ENCODE measurements around the gene FBXW12. TPM values are rescaled to one million over a fixed set of nuclear protein-coding genes. Genes with fewer than 3 reads are reported as not detected.

The FBXW12 gene
- total RNA-seq, 6 donors from 2014 or later: not detected

GRCh38 chr3:48440590-48440958 is 68.6 kb downstream of the FBXW12 start:
- WGBS, 2 donors: 1 to 2% methylated on average over 21 of the region's 21 CpGs
- Histone ChIP-seq H3K4me1 (peaks cover 23 to 44% (median 29%) of the 10 kb centered on the region in 4 donors), H3K9me3 (no peaks in the 10 kb centered on the region), H3K27ac (peak overlapping the region; percentile 91 to 96 (median 94)), H3K4me3 (peak overlapping the region; percentile 45 to 94 (median 74)), H3K36me3 (peaks cover 0 to 38% (median 15%) of the 10 kb centered on the region in 4 donors), H3K27me3 (no peaks in the 10 kb centered on the region)
- DNase-seq (no peak), ATAC-seq (ENCODE audit: low FRiP score in 2 of 2) (peak; percentile 1 to 4)
- TF ChIP-seq EP300 (IDR thresholded peaks at IDR 0.05): no peak
- TF ChIP-seq POLR2AphosphoS5 (IDR thresholded peaks at IDR 0.05): no peak
- no peak for TF ChIP-seq CTCF (IDR thresholded peaks at IDR 0.05)
- no peak for TF ChIP-seq POLR2A (IDR thresholded peaks at IDR 0.05)

GRCh38 chr3:48441940-48442339 is 69.9 kb downstream of the FBXW12 start:
- TF ChIP-seq CTCF (IDR thresholded peaks at IDR 0.05): no peak
- TF ChIP-seq POLR2A (IDR thresholded peaks at IDR 0.05): no peak
- TF ChIP-seq POLR2AphosphoS5 (IDR thresholded peaks at IDR 0.05): no peak
- peaks cover 26 to 45% (median 29%) of the 10 kb centered on the region in 4 donors for H3K4me1 ChIP-seq
- no peaks in the 10 kb centered on the region for H3K9me3 ChIP-seq
- no peak for DNase-seq
- H3K27me3 ChIP-seq: no peaks in the 10 kb centered on the region
- 79 to 81% methylated on average over 6 of the region's 6 CpGs for WGBS, 2 donors
- ATAC-seq (ENCODE audit: low FRiP score in 2 of 2): no peak
- H3K4me3 ChIP-seq: peak overlapping the region in 1 of 4 donors; percentile 74
- H3K36me3 ChIP-seq: peaks cover 0 to 38% (median 15%) of the 10 kb centered on the region in 4 donors
- H3K27ac ChIP-seq: no peak overlapping the region

Small RNA genes within 50 kb of the gene (small RNA-seq; reads per million reads assigned to genes)
- 0 reads per million in 4 donors for gene RN7SL321P

Other genes with a start within 250 kb of the FBXW12 start
- 1 to 10 TPM in 2 of 6 donors, under 1 TPM in 2, not detected in 2; 0.30 to 1.5 (median 0.93) TPM for gene CDC25A, start 183.8 kb upstream of the FBXW12 start, total RNA-seq
- gene CAMP, start 148.7 kb upstream of the FBXW12 start, total RNA-seq: 10 to 100 TPM in 1 of 6 donors, 1 to 10 TPM in 3, not detected in 2; 1.6 to 15.4 (median 2.7) TPM
- 10 to 100 TPM; 10.5 to 69.1 (median 21.9) TPM for gene ZNF589, start 131.1 kb upstream of the FBXW12 start, total RNA-seq
- gene NME6, start 70.9 kb upstream of the FBXW12 start, total RNA-seq: 10 to 100 TPM; 26.5 to 37.7 (median 31.4) TPM
- not detected for gene SPINK8, start 38.6 kb upstream of the FBXW12 start, total RNA-seq
- 100 to 1,000 TPM in 4 of 6 donors, 10 to 100 TPM in 2; 91.2 to 588 (median 123) TPM for gene PLXNB1, start 57.9 kb downstream of the FBXW12 start, total RNA-seq
- gene CCDC51, start 67.9 kb downstream of the FBXW12 start, total RNA-seq: 10 to 100 TPM in 5 of 6 donors, 1 to 10 TPM in 1; 6.3 to 18.2 (median 13.2) TPM
- 100 to 1,000 TPM; 115 to 282 (median 163) TPM for gene TMA7, start 68.0 kb downstream of the FBXW12 start, total RNA-seq
- gene ATRIP, start 74.5 kb downstream of the FBXW12 start, total RNA-seq: 10 to 100 TPM in 1 of 6 donors, 1 to 10 TPM in 5; 5.1 to 10.5 (median 6.5) TPM
- gene SHISA5, start 132.0 kb downstream of the FBXW12 start, total RNA-seq: 100 to 1,000 TPM in 4 of 6 donors, 10 to 100 TPM in 2; 67.1 to 228 (median 148) TPM
- gene PFKFB4, start 184.6 kb downstream of the FBXW12 start, total RNA-seq: 10 to 100 TPM in 3 of 6 donors, 1 to 10 TPM in 3; 5.9 to 16.8 (median 9.8) TPM
- gene UCN2, start 191.6 kb downstream of the FBXW12 start, total RNA-seq: not detected
- 10 to 100 TPM in 1 of 6 donors, 1 to 10 TPM in 5; 2.7 to 30.4 (median 4.6) TPM for gene COL7A1, start 223.1 kb downstream of the FBXW12 start, total RNA-seq
- gene UQCRC1, start 237.4 kb downstream of the FBXW12 start, total RNA-seq: 100 to 1,000 TPM; 119 to 239 (median 154) TPM
- gene TMEM89, start 249.6 kb downstream of the FBXW12 start, total RNA-seq: under 1 TPM in 1 of 6 donors, not detected in 5; 0.67 TPM